Peyer's patch (tissue), 4 donors: ENCODE data around the gene NSMF. TPM values are rescaled to one million over a fixed set of nuclear protein-coding genes. Genes with fewer than 3 reads are reported as not detected.
A peak's percentile ranks its signal among the peaks of the same experiment; 100 is the strongest.

Source experiments
- DNase-seq, 3 donors: peaks; one replicate each; pipeline ENCODE4 v3.0.0-alpha.2; 2017 to 2019
- H3K27ac ChIP-seq, 4 donors: fragments of 200-600 bp; sonication (generic); one replicate each; pipeline ENCODE4 v1.5.1; 2016 to 2019
- H3K27me3 ChIP-seq, 2 donors: fragments of 200-600 bp; sonication (generic); one replicate each; pipeline ENCODE4 v1.5.1; 2019
- H3K36me3 ChIP-seq, 3 donors: fragments of 200-600 bp; sonication (generic); one replicate each; pipeline ENCODE4 v1.5.1; 2016 to 2019
- H3K4me1 ChIP-seq, 4 donors: fragments of 200-600 bp; sonication (generic); one replicate each; pipeline ENCODE4 v1.5.1; 2016 to 2019
- H3K4me3 ChIP-seq, 4 donors: fragments of 200-600 bp; sonication (generic); 1 replicate in 3 of 4; 2 replicates in 1 of 4; pipeline ENCODE4 v1.5.1; 2016 to 2019; ENCODE audit warnings: mild to moderate bottlenecking in 1 of 4
- H3K9me3 ChIP-seq, 4 donors: fragments of 200-600 bp; sonication (generic); one replicate each; pipeline ENCODE4 v1.5.1; 2016 to 2019; ENCODE audit warnings: mild to moderate bottlenecking in 1 of 4
- CTCF ChIP-seq, 6 experiments: fragments of 450-650 bp in 4 of 6; fragments of 200-600 bp in 2 of 6; sonication (generic) in 1 of 6; IDR thresholded peaks; one replicate each; pipeline ENCODE4 v1.5.1; 2017 to 2019; ENCODE audit warnings: antibody characterized with exemption in 6 of 6, mild to moderate bottlenecking in 3 of 6, moderate library complexity in 1 of 6
- POLR2A ChIP-seq, 2 donors: fragments of 450-650 bp; IDR thresholded peaks; one replicate each; pipeline ENCODE4 v1.5.1; 2017; ENCODE audit warnings: antibody characterized with exemption in 2 of 2, mild to moderate bottlenecking in 2 of 2, moderate library complexity in 2 of 2
- total RNA-seq, 4 donors: library from RNA; depleted of rRNA; stranded (reverse); fragments of >200 nt; gene quantifications; one replicate each; pipeline ENCODE4 v1.1.0, GENCODE V29; 2016

The NSMF gene
- total RNA-seq, 4 donors from 2014 or later, result 47.0 to 135 (median 117) TPM

- H3K36me3 ChIP-seq, result no peaks in the 10 kb centered on the region
- H3K27ac ChIP-seq, result no peak overlapping the region
- no peak overlapping the region for H3K4me3 ChIP-seq
- no peaks in the 10 kb centered on the region for H3K27me3 ChIP-seq
- peak in 1 of 3 donors; percentile 48 for DNase-seq
- H3K4me1 ChIP-seq, result peaks cover 0 to 36% (median 16%) of the 10 kb centered on the region in 4 donors
- H3K9me3 ChIP-seq, result no peaks in the 10 kb centered on the region
- TF ChIP-seq POLR2A (IDR thresholded peaks at IDR 0.05) (no peak), CTCF (IDR thresholded peaks at IDR 0.05) (no peak)
These were observed 33.0 kb downstream of the NSMF start for GRCh38 chr9:137426018-137426681.

GRCh38 chr9:137423514-137424291 is 35.4 kb downstream of the NSMF start:
- H3K4me1 ChIP-seq, result peaks cover 0 to 26% (median 11%) of the 10 kb centered on the region in 4 donors
- peak overlapping the region; percentile 83 to 99 (median 92) for H3K4me3 ChIP-seq
- H3K27ac ChIP-seq, result peak overlapping the region; percentile 79 to 97 (median 92)
- H3K27me3 ChIP-seq, result no peaks in the 10 kb centered on the region
- no peaks in the 10 kb centered on the region for H3K9me3 ChIP-seq
- no peaks in the 10 kb centered on the region for H3K36me3 ChIP-seq
- peak in 2 of 3 donors; percentile 77 to 79 for DNase-seq
- TF ChIP-seq POLR2A (IDR thresholded peaks at IDR 0.05) (peak in 1 of 2 donors; percentile 52), CTCF (IDR thresholded peaks at IDR 0.05) (no peak)

GRCh38 chr9:137422604-137423513 is 36.3 kb downstream of the NSMF start, which contains the start of the genes EXD3 and NOXA1:
TSS of gene EXD3 (minus strand) at chr9:137423162. CDS start at chr9:137395357, 27,805 bp downstream.
TSS of gene NOXA1 (plus strand) at chr9:137423393. CDS start at chr9:137423530, 137 bp downstream.
- no peaks in the 10 kb centered on the region for H3K36me3 ChIP-seq
- DNase-seq, result peak; percentile 92 to 98 (median 97)
- peak within 1 kb of the TSS; percentile 79 to 97 (median 92) for H3K27ac ChIP-seq
- peak; percentile 51 to 55 for TF ChIP-seq POLR2A (IDR thresholded peaks at IDR 0.05)
- peak; percentile 74 to 93 (median 90) for TF ChIP-seq CTCF (IDR thresholded peaks at IDR 0.05)
- H3K9me3 ChIP-seq, result no peaks in the 10 kb centered on the region
- H3K4me1 ChIP-seq, result peaks cover 0 to 26% (median 11%) of the 10 kb centered on the region in 4 donors
- H3K4me3 ChIP-seq, result peak within 1 kb of the TSS; percentile 83 to 99 (median 92)
- no peaks in the 10 kb centered on the region for H3K27me3 ChIP-seq

- Histone ChIP-seq H3K4me3 (peak overlapping the region; percentile 83 to 99 (median 92)), H3K27me3 (no peaks in the 10 kb centered on the region), H3K36me3 (no peaks in the 10 kb centered on the region), H3K27ac (peak overlapping the region; percentile 74 to 97 (median 78)), H3K9me3 (no peaks in the 10 kb centered on the region), H3K4me1 (peaks cover 0 to 26% (median 11%) of the 10 kb centered on the region in 4 donors)
- TF ChIP-seq CTCF (IDR thresholded peaks at IDR 0.05) (no peak), POLR2A (IDR thresholded peaks at IDR 0.05) (no peak)
- DNase-seq, result no peak
These were observed 37.1 kb downstream of the NSMF start for GRCh38 chr9:137421838-137422603.
